ENCODE results near the gene OPCML.

OPCML gene

DNA sequence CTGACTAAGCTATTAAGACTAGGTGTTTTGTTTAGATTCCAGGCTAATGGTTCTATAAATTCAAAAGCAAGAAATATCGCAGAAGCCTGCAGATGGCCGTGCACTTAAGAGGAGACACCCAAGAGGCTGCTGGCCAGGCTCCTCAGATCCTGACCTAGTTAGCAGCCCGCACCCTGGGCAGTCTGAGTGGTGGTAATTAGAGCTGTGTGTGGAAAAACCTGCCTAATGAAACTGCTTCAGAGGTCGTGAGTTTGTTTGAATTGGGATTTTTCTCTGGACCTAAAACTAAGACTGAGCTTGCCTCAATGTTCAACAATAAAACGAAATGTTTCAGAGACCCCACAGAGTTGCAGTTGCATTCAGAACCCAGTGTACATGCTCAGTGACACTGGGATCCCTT lies 627.7 kb downstream of the OPCML start:
- no peaks in the 10 kb centered on the region for H3K4me1 ChIP-seq (ENCODE audit: control insufficient read depth, insufficient read depth, low read length, unreplicated experiment)
- H3K27ac ChIP-seq (ENCODE audit: low read depth, low read length), result no peak overlapping the region
- no peak overlapping the region for H2AFZ ChIP-seq (ENCODE audit: low read length, unreplicated experiment)
- no peaks in the 10 kb centered on the region for H3K36me3 ChIP-seq (ENCODE audit: insufficient read depth, low read length)
- H3K79me2 ChIP-seq (ENCODE audit: control insufficient read depth, insufficient read depth, low read length, unreplicated experiment), result no peaks in the 10 kb centered on the region
- H3K4me3 ChIP-seq (ENCODE audit: low read depth, low read length), result no peak overlapping the region
- no peaks in the 10 kb centered on the region for H3K27me3 ChIP-seq (ENCODE audit: insufficient read depth, low read length)

DNA sequence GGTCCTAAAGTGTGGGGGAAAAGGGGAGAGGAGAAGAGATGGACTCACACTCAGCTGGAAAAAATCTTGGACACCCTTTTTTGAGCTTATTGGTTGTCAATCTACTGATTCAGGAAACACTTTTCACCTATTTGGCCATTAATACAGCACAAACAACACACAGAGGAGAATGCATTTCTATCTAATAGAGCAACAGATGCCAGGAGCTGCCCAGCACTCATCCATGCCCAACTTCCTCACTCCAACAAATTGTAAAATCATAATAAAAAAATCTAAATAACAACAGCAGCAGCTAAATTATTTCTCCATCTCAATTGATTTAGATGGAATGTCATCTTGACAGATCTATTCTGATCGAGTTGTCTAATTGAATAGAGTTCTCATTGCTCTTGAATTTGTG lies 628.2 kb downstream of the OPCML start:
- H3K27ac ChIP-seq (ENCODE audit: low read depth, low read length), result no peak overlapping the region
- H3K4me3 ChIP-seq (ENCODE audit: low read depth, low read length), result no peak overlapping the region
- H2AFZ ChIP-seq (ENCODE audit: low read length, unreplicated experiment), result no peak overlapping the region
- H3K4me1 ChIP-seq (ENCODE audit: control insufficient read depth, insufficient read depth, low read length, unreplicated experiment), result no peaks in the 10 kb centered on the region
- H3K27me3 ChIP-seq (ENCODE audit: insufficient read depth, low read length), result no peaks in the 10 kb centered on the region
- H3K79me2 ChIP-seq (ENCODE audit: control insufficient read depth, insufficient read depth, low read length, unreplicated experiment), result no peaks in the 10 kb centered on the region
- no peaks in the 10 kb centered on the region for H3K36me3 ChIP-seq (ENCODE audit: insufficient read depth, low read length)

DNA sequence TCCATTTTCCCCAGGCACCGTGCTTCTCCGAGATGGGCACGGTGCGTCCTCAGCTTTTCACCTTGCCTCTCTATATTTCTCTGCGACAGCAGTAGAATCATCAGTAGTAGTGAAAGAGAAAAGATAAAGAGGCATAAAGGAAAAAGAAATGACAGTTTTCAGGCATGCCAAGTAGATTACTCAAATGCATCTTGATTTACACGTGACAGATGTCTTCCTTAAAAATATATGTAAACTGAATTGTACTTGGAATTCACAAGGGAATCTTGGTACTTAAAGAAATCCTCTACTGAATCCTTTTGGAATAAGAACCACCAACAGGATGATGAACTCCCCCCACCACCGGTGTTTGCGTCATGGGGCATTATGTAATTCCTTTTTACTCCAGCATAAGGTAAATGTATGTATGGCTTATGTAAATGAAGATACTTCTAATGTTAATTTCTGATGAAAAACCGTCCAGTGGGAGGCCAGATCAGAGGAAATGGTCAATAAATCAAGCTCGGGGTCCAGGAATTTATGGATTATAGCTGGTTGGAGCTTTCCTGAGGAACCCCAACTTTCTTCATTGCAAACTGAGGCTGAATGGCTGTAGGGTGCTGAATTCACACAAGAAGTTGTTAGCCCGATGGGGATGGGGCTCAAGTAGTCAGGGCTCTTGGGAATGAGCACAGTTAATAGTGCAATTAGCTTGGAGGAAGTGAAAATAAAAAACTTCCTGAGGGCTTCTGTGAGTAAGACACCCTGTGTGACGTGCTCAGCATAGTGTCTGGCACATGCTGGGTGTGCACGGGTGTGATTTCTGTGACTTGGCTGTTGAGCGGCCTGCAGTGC lies 630.4 kb downstream of the OPCML start:
- H2AFZ ChIP-seq (ENCODE audit: low read length, unreplicated experiment), result no peak overlapping the region
- H3K4me1 ChIP-seq (ENCODE audit: control insufficient read depth, insufficient read depth, low read length, unreplicated experiment), result no peaks in the 10 kb centered on the region
- H3K4me3 ChIP-seq (ENCODE audit: low read depth, low read length), result no peak overlapping the region
- H3K36me3 ChIP-seq (ENCODE audit: insufficient read depth, low read length), result no peaks in the 10 kb centered on the region
- H3K27me3 ChIP-seq (ENCODE audit: insufficient read depth, low read length), result no peaks in the 10 kb centered on the region
- no peaks in the 10 kb centered on the region for H3K79me2 ChIP-seq (ENCODE audit: control insufficient read depth, insufficient read depth, low read length, unreplicated experiment)
- no peak overlapping the region for H3K27ac ChIP-seq (ENCODE audit: low read depth, low read length)

DNA sequence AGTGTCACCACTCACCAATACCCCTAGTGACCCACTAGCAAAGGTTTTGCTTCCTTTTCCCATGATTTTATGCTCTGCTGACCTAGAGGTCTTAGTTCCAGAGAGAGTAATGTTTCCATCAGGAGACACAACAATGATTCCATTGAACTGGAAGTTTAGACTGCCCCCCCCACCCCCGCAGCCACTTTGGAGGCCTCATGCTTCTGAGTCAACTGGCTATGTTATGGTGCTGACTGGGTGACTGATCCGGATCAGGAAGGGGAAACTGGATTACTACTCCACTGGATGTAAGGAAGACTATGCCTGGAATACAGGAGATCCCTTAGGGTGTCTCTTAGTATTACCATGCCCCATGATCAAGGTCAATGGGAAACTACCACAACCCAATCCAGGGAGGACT lies 633.6 kb downstream of the OPCML start:
- H3K4me3 ChIP-seq (ENCODE audit: low read depth, low read length), result no peak overlapping the region
- H3K27ac ChIP-seq (ENCODE audit: low read depth, low read length), result no peak overlapping the region
- H3K36me3 ChIP-seq (ENCODE audit: insufficient read depth, low read length), result no peaks in the 10 kb centered on the region
- H2AFZ ChIP-seq (ENCODE audit: low read length, unreplicated experiment), result no peak overlapping the region
- H3K79me2 ChIP-seq (ENCODE audit: control insufficient read depth, insufficient read depth, low read length, unreplicated experiment), result no peaks in the 10 kb centered on the region
- H3K27me3 ChIP-seq (ENCODE audit: insufficient read depth, low read length), result no peaks in the 10 kb centered on the region
- no peaks in the 10 kb centered on the region for H3K4me1 ChIP-seq (ENCODE audit: control insufficient read depth, insufficient read depth, low read length, unreplicated experiment)

DNA sequence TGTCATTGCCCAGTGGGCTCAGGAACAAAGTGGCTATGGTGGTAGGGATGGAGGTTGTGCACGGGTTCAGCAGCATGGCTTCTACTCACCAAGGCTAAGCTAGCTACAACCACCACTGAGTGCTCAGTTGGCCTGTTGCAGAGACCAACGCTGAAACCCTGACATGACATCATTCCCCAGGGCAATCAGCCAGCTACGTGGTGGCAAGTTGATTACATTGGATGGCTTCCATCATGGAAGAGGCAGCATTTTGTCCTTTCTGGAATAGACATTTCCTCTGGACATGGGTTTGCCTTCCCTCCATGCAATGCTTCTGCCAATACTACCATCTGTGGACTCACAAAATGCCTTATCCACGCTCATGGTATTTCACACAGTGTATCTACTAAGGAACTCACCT lies 634.3 kb downstream of the OPCML start:
- H2AFZ ChIP-seq (ENCODE audit: low read length, unreplicated experiment), result no peak overlapping the region

DNA sequence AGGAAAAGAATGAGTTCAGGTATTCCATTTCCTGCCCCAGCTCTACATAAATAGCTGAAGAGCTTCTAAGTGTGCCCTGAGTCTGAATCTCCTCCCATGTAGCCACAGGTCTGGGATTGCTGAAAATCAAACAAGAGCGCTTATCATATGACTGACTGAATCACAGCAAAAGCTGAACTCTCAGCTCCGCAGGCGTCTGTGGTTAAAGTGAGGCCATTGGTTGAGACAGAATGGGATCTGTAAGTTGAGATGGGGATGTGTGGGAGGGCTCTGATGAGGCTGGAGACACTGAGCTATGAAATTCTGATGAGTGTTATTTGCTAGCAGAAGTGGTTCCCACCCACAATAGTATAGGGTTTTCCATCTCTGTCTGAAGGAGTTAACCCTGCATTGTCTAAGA lies 637.0 kb downstream of the OPCML start:
- Histone ChIP-seq H3K27ac (ENCODE audit: low read depth, low read length) (no peak overlapping the region), H3K79me2 (ENCODE audit: control insufficient read depth, insufficient read depth, low read length, unreplicated experiment) (no peaks in the 10 kb centered on the region), H3K27me3 (ENCODE audit: insufficient read depth, low read length) (no peaks in the 10 kb centered on the region), H3K4me3 (ENCODE audit: low read depth, low read length) (no peak overlapping the region), H3K36me3 (ENCODE audit: insufficient read depth, low read length) (no peaks in the 10 kb centered on the region), H3K4me1 (ENCODE audit: control insufficient read depth, insufficient read depth, low read length, unreplicated experiment) (no peaks in the 10 kb centered on the region), H2AFZ (ENCODE audit: low read length, unreplicated experiment) (no peak overlapping the region)

More for the DNA sequence above, 634.3 kb downstream of the OPCML start:
- Histone ChIP-seq H3K27me3 (ENCODE audit: insufficient read depth, low read length) (no peaks in the 10 kb centered on the region), H3K36me3 (ENCODE audit: insufficient read depth, low read length) (no peaks in the 10 kb centered on the region), H3K4me1 (ENCODE audit: control insufficient read depth, insufficient read depth, low read length, unreplicated experiment) (no peaks in the 10 kb centered on the region), H3K4me3 (ENCODE audit: low read depth, low read length) (no peak overlapping the region), H3K27ac (ENCODE audit: low read depth, low read length) (no peak overlapping the region), H3K79me2 (ENCODE audit: control insufficient read depth, insufficient read depth, low read length, unreplicated experiment) (no peaks in the 10 kb centered on the region)

DNA sequence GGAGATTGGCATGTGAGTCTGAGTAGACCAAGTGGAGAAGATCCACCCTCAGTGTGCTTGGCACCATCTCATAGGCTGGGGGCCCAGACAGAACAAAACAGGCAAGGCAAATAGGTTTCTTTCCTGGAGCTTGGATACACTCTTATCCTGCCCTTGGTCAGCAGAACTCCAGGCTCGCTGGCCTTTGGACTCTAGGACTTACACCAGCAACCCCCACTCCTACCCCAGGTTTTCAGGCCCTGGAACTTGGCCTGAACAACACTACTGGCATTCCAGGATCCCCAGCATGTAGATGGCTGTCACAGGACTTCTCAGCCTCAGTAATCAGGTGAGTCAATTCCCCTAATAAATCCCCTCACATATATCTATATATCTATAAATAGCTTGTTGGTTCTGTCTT lies 637.7 kb downstream of the OPCML start:
- Histone ChIP-seq H3K4me3 (ENCODE audit: low read depth, low read length) (no peak overlapping the region), H3K27ac (ENCODE audit: low read depth, low read length) (no peak overlapping the region), H3K36me3 (ENCODE audit: insufficient read depth, low read length) (no peaks in the 10 kb centered on the region), H3K79me2 (ENCODE audit: control insufficient read depth, insufficient read depth, low read length, unreplicated experiment) (no peaks in the 10 kb centered on the region), H3K4me1 (ENCODE audit: control insufficient read depth, insufficient read depth, low read length, unreplicated experiment) (no peaks in the 10 kb centered on the region), H2AFZ (ENCODE audit: low read length, unreplicated experiment) (no peak overlapping the region), H3K27me3 (ENCODE audit: insufficient read depth, low read length) (no peaks in the 10 kb centered on the region)

DNA sequence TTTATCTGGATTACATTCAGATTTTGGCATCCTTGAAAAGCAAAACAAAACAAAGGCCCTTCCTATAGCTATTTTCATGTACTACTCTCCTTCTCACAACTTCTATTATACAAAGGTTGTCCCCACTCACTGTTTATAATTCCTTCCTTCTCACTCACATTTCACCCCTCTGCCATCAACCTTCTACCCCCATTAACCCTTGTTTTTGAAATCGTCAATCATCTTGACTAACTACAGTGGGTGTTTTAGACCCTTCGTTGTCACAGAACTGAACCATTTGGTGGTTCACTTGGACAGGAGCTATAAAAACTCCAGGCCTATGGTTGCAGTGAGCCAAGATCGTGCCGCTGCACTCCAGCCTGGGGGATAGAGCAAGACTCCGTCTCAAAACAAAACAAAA lies 639.4 kb downstream of the OPCML start:
- H3K36me3 ChIP-seq (ENCODE audit: insufficient read depth, low read length), result no peaks in the 10 kb centered on the region
- no peaks in the 10 kb centered on the region for H3K79me2 ChIP-seq (ENCODE audit: control insufficient read depth, insufficient read depth, low read length, unreplicated experiment)
- H3K4me3 ChIP-seq (ENCODE audit: low read depth, low read length), result no peak overlapping the region
- H3K27me3 ChIP-seq (ENCODE audit: insufficient read depth, low read length), result no peaks in the 10 kb centered on the region
- no peak overlapping the region for H3K27ac ChIP-seq (ENCODE audit: low read depth, low read length)
- H3K4me1 ChIP-seq (ENCODE audit: control insufficient read depth, insufficient read depth, low read length, unreplicated experiment), result no peaks in the 10 kb centered on the region
- no peak overlapping the region for H2AFZ ChIP-seq (ENCODE audit: low read length, unreplicated experiment)

DNA sequence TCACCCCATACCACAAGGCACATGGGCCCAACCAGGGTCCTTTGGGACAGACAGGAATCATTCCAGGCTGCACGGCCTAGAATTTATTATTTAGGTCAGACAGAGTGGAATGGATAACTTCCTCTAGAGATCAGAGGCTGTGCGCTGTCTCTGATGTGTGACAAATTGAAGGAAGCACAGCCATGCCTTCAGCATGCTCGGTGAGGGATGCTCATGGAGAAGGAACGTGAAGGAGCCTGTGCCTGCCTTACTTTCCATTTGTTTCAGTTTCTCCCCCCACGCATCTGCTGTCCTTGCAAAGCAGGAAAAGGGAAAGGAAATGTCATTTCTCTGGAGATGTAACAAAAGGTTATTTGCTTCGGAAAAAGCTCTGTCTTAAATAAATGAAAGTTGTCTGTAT lies 644.1 kb downstream of the OPCML start:
- Histone ChIP-seq H2AFZ (ENCODE audit: low read length, unreplicated experiment) (no peak overlapping the region), H3K4me1 (ENCODE audit: control insufficient read depth, insufficient read depth, low read length, unreplicated experiment) (no peaks in the 10 kb centered on the region), H3K79me2 (ENCODE audit: control insufficient read depth, insufficient read depth, low read length, unreplicated experiment) (no peaks in the 10 kb centered on the region), H3K27me3 (ENCODE audit: insufficient read depth, low read length) (no peaks in the 10 kb centered on the region), H3K36me3 (ENCODE audit: insufficient read depth, low read length) (no peaks in the 10 kb centered on the region), H3K27ac (ENCODE audit: low read depth, low read length) (no peak overlapping the region), H3K4me3 (ENCODE audit: low read depth, low read length) (no peak overlapping the region)

DNA sequence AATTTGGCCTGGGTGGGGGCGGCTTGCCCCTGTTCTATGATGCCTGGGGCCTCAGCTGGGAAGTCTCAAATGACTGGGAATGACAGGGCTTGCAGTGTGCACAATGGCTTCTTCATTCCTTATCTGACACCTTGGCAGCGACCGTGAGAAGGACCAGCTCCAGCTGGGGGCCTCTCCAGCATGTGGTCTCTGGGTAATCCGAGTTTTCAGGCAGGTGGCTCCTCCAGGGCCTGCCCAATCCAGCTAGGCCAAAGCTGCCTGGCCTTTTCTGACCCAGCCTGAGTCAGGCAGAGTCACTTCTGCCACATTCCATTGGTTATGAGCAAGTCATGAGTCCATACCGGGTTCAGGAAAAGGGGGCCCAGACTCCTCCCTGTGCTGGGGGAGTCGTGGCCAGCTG lies 646.0 kb downstream of the OPCML start:
- no peaks in the 10 kb centered on the region for H3K27me3 ChIP-seq (ENCODE audit: insufficient read depth, low read length)
- no peaks in the 10 kb centered on the region for H3K36me3 ChIP-seq (ENCODE audit: insufficient read depth, low read length)
- H3K4me3 ChIP-seq (ENCODE audit: low read depth, low read length), result no peak overlapping the region
- H3K27ac ChIP-seq (ENCODE audit: low read depth, low read length), result no peak overlapping the region
- H3K79me2 ChIP-seq (ENCODE audit: control insufficient read depth, insufficient read depth, low read length, unreplicated experiment), result no peaks in the 10 kb centered on the region
- H2AFZ ChIP-seq (ENCODE audit: low read length, unreplicated experiment), result no peak overlapping the region
- H3K4me1 ChIP-seq (ENCODE audit: control insufficient read depth, insufficient read depth, low read length, unreplicated experiment), result no peaks in the 10 kb centered on the region

DNA sequence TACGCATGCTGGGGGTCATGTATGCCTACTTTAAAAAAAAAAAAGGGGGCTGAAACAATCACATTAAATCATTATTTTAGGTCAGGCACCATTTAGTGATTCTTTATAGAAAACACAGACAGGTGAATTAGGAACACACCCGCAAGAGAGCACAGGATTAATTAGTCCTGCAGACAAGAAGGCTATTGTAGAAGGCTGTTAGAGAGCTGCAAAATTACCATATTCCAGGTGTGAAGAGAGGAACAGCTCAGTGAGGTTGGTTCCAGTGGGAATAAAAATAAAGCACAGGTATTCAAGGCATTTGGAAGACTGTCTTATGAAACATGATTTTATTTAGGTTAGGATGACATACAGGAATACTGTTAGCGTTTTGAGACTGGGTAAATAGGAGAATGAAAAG lies 649.1 kb downstream of the OPCML start:
- H3K4me1 ChIP-seq (ENCODE audit: control insufficient read depth, insufficient read depth, low read length, unreplicated experiment), result no peaks in the 10 kb centered on the region
- H3K36me3 ChIP-seq (ENCODE audit: insufficient read depth, low read length), result no peaks in the 10 kb centered on the region
- no peak overlapping the region for H3K4me3 ChIP-seq (ENCODE audit: low read depth, low read length)
- H3K27ac ChIP-seq (ENCODE audit: low read depth, low read length), result no peak overlapping the region
- H3K27me3 ChIP-seq (ENCODE audit: insufficient read depth, low read length), result no peaks in the 10 kb centered on the region
- no peaks in the 10 kb centered on the region for H3K79me2 ChIP-seq (ENCODE audit: control insufficient read depth, insufficient read depth, low read length, unreplicated experiment)
- H2AFZ ChIP-seq (ENCODE audit: low read length, unreplicated experiment), result no peak overlapping the region
